Astrocyte of the cerebellum (primary cell): Measurements from ENCODE around the gene FOXD4L3.
"Not testable (repeated sequence)": the region's sequence is repeated elsewhere in the genome, so short reads cannot be mapped to it uniquely, and the experiment has no call there.

ENCODE experiments used
- DNase-seq: peaks from one replicate; pipeline ENCODE4 v3.0.0-alpha.2; 2011; ENCODE audit warnings: low read depth
- H3K4me3 ChIP-seq: 2 replicates; pipeline ENCODE4 v1.5.1; 2011; ENCODE audit warnings: mild to moderate bottlenecking, low read depth, low read length, moderate library complexity
- in situ Hi-C: cut with HindIII; loops from 2 replicates; pipeline ENCODE4 v1.10.0; 2017; ENCODE audit warnings: low sequenced_read_pairs

Gene FOXD4L3

DNA sequence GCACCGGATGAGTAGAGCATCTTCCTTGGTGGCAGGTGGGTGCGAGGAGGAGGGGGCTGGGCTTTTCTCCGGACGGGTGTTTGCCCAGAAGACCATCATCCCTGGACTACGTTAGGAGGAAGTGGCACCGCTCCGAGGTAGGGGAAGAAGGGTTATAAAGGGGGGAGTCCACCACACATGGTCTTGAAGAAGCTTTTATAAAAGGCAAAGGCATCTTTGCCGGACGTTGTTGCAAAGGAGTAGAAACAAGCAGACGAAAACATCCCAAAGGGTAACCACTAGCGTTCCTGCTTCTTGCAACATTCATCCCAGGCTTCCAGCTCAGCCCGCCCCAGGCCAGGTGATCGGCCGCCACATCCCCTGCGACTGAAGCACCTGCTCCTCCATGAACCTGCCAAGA lies at the start of gene FOXD4L3:
Gene FOXD4L3 (plus strand): TSS at position 301 of the 400 bp plus-strand sequence. CDS start 85 bp downstream, at position 386.
- in situ Hi-C loops, DNase-seq, H3K4me3 ChIP-seq: not testable (repeated sequence)

DNA sequence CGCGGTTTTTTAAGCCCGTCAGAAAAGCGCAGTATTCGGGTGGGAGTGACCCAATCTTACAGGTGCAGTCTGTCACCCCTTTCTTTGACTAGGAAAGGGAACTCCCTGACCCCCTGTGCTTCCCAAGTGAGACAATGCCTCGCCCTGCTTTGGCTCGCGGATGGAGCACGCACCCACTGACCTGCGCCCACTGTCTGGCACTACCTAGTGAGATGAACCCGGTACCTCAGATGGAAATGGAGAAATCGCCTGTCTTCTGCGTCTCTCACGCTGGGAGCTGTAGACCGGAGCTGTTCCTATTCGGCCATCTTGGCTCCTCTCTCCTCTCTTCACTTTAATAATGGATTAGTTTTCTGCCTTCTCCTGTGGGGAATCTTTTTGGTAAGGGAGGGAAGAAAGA lies 21.6 kb upstream of the FOXD4L3 start:
- DNase-seq, H3K4me3 ChIP-seq, in situ Hi-C loops: not testable (repeated sequence)

DNA sequence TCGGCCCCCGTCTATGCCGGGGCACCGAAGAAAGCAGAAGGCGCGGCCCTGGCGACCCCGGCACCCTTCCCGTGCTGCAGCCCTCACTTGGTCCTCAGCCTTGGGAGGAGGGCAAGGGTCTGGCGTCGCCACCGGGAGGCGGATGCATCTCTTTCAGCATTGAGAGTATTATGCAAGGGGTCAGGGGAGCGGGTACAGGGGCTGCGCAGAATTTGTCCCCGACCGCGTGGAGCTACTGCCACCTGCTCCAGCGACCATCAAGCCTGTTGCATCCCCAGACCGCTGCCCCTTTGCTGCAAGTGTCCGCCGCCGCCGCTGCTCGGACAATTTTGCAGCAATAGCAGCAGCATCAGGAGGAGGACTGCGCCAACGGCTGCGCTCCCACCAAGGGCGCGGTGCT lies 1.1 kb downstream of the FOXD4L3 start:
- H3K4me3 ChIP-seq, in situ Hi-C loops, DNase-seq: not testable (repeated sequence)

DNA sequence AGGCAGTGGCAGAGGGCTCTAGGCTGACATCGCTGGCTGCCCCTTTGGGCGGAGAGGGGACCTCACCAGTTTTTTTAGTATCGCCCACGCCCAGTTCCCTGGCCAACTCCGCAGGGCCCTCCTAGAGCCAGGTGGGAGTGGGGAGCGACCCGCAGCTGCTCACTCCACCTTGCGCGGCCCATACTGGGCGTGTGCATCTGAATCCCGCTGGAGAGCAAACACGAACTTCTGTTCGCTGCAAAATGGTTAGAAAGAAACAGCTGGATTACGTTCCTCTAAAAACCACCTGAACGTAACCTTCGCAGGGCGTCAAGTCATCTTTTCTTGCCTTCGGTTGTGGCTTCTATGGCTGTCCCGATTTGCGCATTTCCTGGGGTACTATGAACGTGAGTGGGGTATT lies 1.5 kb downstream of the FOXD4L3 start:
- in situ Hi-C loops, H3K4me3 ChIP-seq, DNase-seq: not testable (repeated sequence)

DNA sequence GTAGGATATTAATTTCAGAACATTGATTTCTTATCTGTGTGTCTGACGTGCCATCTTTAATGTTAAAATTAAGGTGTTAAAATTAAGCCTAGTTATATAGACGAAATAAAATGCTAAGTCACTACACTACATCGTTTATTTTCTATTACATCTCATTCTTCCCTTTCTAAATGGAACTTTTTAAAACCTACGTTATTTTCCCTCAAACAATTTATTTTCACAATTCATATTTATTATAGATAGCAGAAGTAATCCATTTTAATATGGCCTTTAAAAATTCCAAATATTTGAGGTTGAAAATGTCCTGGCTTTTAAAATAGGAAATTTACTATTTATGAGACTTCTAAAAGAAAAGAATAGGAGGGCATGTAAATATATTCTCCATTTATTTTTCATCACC lies 2.1 kb downstream of the FOXD4L3 start:
- H3K4me3 ChIP-seq, DNase-seq, in situ Hi-C loops: not testable (repeated sequence)

DNA sequence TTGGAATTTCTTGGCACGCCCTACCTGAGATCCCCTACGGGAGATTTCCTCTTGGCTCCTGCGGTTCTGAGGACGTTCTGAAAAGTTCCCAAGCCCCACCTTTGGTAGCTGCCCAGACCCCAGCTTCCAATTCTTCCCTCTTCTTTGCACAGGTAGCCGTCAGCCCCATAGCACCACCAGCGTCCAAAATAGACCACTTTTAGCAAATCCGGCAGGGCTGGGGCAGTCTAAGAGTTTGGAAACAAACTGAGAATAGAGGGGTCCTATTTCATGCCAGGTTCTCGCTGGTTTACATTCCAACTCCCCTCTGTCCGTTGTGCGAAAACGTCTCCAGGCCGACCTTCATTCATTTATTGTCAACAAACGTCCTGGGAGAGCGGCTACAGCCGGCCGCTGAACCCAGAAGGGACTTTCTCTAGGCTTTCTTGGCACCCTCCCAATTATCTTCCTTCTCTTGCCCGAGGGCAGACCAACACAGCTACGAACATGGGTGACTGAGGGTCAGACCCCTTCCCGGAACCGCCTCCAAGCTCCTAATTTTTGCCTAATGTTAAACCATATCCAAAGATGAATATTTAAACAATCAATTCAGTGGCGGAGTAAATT lies 3.1 kb downstream of the FOXD4L3 start:
- H3K4me3 ChIP-seq, DNase-seq, in situ Hi-C loops: not testable (repeated sequence)

DNA sequence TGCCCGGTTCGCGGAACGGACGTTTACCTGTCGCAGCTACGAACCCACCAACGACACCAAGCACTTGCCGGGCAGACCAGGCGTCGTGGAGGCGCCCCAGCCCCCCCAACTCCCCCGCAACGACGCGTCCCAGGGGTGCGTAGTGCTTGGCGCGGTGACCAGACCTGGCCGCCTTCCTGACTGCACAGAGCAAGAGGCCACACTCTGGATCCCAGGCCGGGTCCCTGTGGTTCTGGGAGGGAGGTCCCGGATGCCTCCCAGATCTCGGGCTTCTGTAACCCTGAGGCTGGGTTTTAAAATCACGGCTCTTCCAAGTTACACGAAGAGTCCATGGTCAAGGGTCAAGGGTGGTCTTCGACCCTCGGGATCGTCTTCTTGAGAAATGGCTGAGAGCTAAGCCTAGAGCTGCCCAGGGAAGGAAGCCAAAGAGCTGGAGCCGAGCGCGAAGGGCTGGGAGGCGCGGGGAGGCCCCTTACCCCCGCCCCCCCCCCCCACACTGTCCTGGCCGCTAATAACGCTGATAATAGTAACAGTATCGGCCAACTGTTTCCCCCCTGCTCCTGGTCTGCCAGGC lies 3.8 kb downstream of the FOXD4L3 start:
- in situ Hi-C loops, H3K4me3 ChIP-seq, DNase-seq: not testable (repeated sequence)

DNA sequence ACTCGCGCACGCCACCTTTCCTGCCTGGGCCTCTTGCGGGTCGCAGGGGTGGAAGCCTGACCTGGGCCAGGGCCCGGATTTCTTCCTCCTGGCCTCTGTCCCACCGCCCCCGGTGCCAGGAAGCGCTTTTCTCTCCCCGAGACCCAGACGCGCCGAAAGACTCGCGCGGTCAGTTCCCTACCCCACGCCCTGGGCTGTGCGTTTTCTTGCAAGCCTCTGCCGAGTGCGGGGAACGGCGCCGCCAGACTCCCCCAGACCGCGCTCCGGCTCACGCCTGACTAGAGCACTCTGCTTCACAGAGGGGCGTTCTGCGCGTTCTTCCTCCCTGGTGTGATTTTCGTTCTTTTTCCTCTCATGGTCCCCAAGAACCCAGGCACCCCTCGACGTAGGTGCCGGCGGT lies 4.5 kb downstream of the FOXD4L3 start:
- in situ Hi-C loops, H3K4me3 ChIP-seq, DNase-seq: not testable (repeated sequence)

DNA sequence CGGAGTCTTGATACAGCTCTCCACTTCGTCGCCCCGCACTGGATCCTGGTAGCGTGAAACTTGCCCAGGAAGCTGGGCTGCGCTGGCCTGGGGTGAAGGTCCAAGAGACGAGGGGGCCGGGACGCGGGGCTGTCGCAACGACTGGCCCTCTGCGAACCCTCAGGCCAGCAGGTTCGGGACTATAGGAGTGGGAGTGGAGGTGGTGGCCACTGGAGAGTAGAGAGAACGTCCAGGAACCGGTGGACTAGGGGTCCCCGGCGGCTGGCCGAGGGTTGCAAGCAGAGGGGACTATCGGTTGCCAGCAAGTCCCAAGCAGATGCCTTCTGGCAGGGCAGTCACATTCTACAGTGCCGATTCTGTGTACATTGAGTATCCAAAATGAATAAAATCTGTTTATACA lies 5.0 kb downstream of the FOXD4L3 start:
- DNase-seq, H3K4me3 ChIP-seq, in situ Hi-C loops: not testable (repeated sequence)

DNA sequence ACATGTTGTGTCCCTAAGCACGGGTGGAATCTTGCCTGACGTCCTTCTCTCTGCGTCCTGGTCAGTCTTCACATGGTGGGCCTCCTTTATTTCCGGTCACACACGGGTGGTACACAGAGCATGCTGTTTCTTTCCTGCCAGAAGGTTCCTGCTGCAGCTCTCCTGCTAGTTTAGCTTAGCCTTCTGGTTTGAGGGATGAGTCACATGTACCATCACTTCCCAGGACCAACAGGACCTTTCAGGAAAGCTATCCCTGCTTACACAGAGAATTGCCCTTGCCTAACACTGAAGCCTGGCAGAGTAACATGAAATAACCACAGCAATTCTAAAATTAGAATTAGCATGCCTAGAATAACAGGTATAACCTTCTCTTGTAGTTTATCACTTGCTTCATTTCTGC lies 8.5 kb downstream of the FOXD4L3 start:
- DNase-seq, in situ Hi-C loops, H3K4me3 ChIP-seq: not testable (repeated sequence)

DNA sequence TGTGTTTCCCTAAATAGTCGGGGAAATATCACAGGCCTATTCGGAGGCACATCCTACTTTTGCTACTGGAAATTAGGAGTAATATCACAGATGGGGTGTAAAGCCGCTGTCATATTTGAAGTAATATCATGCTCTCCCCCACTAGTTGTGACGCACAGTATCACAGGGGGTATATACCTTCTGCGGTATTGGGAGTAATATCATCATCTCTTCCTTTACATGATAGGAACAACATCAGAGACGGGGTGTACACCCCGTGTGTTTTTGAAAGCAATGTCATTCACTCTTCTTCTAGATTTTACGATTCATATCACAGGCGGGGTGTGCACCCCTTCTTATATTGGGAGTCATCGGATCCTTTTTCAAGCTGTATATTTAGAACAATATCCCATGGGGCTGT lies 15.5 kb downstream of the FOXD4L3 start:
- in situ Hi-C loops, DNase-seq, H3K4me3 ChIP-seq: not testable (repeated sequence)

DNA sequence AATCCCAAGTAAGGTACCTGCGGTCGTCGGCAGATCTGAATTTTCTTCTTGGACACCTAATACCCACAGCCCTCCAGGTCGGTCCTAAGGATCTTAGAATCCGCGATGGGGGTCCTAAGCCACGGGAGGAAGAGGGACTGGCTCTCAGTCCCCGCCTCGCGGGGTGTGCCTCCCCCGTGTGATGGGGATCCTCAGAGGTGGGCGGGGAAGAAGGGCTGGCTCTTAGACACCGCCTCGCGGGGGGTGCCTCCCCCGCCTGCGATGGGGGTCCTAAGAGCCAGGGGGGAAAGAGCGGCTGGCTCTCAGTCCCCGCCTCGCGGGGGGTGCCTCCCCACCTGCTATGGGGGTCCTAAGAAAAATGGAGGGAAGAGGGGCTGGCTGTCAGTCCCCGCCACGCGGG lies 21.1 kb downstream of the FOXD4L3 start:
- H3K4me3 ChIP-seq, DNase-seq, in situ Hi-C loops: not testable (repeated sequence)

DNA sequence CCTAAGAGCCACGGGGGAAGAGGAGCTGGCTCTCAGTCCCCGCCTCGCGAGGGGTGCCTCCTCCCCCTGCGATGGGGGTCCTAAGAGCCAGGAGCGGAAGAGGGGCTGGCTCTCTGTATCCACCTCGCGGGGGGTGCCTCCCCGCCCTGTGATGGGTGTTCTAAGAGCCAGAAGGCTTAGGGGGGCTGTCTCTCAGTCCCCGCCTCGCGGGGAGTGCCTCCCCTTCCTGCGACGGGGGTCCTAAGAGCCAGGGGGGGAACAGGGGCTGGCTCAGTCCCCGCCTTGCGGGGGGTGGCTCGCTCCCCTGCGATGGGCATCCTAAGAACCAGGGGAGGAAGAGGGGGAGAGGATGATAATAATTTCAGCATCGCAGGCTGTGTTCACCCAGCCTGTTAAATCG lies 21.9 kb downstream of the FOXD4L3 start:
- DNase-seq, in situ Hi-C loops, H3K4me3 ChIP-seq: not testable (repeated sequence)

DNA sequence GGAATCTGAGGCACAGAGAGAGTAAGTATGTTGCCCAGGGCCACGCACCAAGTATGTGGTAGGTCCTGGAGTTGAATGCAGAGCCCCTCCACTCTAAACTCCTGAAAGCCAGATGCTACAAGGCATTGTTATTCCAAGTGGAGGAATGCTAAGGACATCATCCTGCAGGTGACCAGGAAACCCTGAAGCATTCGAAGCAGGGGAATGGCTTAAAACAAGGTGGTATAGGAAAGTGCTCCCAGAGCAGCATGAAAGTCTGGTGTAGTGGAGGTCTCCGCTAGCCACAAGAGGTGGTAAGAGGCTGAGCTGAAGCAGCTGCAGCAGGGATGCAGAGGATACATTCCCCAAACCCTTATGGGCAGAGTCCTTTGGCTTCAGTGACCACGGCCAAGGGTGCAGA lies 26.4 kb downstream of the FOXD4L3 start:
- in situ Hi-C loops, DNase-seq, H3K4me3 ChIP-seq: not testable (repeated sequence)

DNA sequence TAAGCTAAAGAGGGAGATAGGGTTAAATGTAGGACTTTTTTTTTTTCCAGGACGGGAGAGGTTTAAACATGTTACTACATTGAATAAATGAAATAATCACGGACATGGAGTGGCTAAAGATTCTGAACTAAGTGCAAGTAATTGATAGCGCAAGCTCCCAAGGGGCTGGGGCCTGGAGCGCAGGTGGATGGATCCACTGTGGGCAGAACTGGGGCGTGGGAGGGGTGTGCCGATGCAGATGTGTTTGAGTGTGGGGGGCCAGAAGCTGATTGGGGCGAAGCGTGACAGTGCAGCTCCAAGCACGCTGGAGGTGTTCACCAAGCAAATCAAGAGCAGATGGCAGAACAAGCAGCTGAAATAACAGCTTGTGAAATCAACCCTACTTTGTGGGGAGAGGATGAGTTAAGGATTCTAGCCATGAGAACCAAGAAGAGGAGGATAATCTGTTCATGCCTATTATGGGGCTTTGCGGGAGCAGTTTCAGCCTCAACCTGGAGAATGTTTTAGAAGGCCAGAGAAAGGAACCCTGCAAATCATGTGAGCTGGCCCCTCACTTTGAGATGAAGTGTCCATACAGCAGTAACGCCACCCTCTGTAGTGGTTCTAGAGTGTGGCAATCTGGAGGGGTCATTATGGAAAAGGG lies 28.0 kb downstream of the FOXD4L3 start:
- H3K4me3 ChIP-seq, DNase-seq, in situ Hi-C loops: not testable (repeated sequence)

DNA sequence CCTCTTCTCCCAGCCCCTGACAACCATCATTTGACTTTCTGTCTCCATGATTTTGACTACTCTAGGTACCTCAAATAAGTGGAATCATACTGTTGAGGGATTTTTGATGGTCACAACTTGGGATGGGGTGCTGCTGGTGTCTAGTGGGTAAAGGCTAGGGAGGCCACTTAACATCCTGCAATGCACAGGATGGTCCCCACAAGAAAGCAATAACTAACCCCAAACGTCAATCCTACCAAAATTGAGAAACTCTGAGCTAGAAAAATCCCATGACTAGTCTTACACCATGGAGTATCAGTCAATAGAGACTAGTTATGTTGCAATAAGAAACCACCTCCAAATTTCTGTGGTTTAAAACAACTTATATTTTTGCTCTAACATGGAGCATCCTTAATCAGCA lies 29.5 kb downstream of the FOXD4L3 start:
- in situ Hi-C loops, H3K4me3 ChIP-seq: not testable (repeated sequence)

DNA sequence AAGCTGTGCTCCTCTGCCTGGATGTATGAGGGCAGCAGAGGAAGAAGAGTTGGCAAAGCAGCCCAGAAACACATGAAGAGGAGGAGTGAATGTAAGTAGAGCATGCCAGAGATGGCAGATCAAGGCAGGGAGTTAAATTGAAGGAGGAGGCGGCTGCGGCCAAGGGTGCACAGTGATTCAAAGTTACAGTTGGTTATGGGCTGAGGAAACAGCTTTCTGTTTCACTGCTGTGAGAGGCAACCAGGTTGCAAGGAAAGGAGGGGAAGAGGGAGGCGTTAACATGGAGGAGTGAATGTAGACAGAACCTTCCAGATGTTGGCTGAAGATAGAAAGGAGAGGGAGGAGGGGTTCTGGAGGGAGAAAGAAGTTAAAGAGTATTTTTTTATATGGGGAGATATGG lies 33.3 kb downstream of the FOXD4L3 start:
- H3K4me3 ChIP-seq, DNase-seq, in situ Hi-C loops: not testable (repeated sequence)

More for the DNA sequence above, 29.5 kb downstream of the FOXD4L3 start:
- DNase-seq: not testable (repeated sequence)

DNA sequence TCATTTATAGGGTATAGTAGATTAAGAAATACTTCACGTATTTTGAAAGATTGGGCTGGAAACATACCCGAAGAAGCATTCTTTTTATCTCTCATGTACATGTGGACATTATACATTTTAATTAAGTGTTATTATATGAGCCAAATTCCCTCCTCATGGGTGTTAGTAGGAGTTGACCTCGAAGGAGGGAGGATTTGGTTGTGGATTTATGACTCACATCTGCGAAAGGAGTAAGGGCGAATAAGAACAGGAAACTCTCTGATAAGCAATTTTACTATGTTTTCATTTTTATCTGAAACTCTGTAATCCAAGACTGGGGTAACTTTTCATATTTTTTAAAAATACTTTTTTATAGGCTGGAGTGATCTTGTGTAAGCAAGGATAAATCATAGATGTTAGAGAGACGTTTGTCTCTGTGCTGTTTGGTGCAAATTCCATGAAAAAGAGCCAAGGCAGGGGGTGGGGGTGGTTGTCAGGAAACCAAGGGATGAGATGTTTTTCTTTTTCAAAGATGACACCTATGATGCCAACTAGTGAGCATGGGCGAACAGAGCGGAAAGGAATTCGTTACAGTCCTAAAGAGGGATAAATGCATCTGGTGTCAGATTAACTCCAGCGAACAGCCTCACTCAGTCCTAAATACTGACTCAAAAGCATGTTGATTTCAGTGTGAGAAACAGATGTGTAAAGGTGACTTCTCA lies 34.1 kb downstream of the FOXD4L3 start:
- DNase-seq, in situ Hi-C loops, H3K4me3 ChIP-seq: not testable (repeated sequence)
